SK-N-SH treated with all-trans-retinoic acid at 6 μM for 48 hours (cell line): Measurements from ENCODE around the gene NTSR1.

Experiments
- ATAC-seq: fragments of 200-7000 bp; cut with Tn5 transposase; 3 replicates; pipeline ENCODE4 v1.9.1; 2020; ENCODE audit warnings: mild to moderate bottlenecking, moderate library complexity
- ARNTL ChIP-seq: fragments of 450-650 bp; formaldehyde crosslinking; IDR thresholded peaks from 2 replicates; pipeline ENCODE4 v1.5.0; 2020; ENCODE audit warnings: low read depth, mild to moderate bottlenecking, moderate library complexity, borderline replicate concordance
- BACH2 ChIP-seq: fragments of 250-450 bp; sonication (Bioruptor Pico); IDR thresholded peaks from 2 replicates; pipeline ENCODE4 v1.9.0; 2021; ENCODE audit warnings: mild to moderate bottlenecking, borderline replicate concordance
- CSDC2 ChIP-seq: fragments of 250-450 bp; sonication (Bioruptor Pico); IDR thresholded peaks from 2 replicates; pipeline ENCODE4 v1.5.0; 2020; ENCODE audit warnings: mild to moderate bottlenecking, moderate library complexity
- CSRNP3 ChIP-seq: fragments of 250-450 bp; sonication (Bioruptor Pico); IDR thresholded peaks from 2 replicates; pipeline ENCODE4 v1.5.1; 2021; ENCODE audit warnings: mild to moderate bottlenecking, moderate library complexity
- ESRRG ChIP-seq: fragments of 250-450 bp; sonication (Bioruptor Pico); IDR thresholded peaks from 2 replicates; pipeline ENCODE4 v1.6.1; 2021; ENCODE audit warnings: mild to moderate bottlenecking
- ISL1 ChIP-seq: fragments of 250-450 bp; sonication (Bioruptor Pico); IDR thresholded peaks from 2 replicates; pipeline ENCODE4 v2.1.2; 2022; ENCODE audit warnings: mild to moderate bottlenecking, moderate library complexity
- OSR1 ChIP-seq: fragments of 250-450 bp; sonication (Bioruptor Pico); IDR thresholded peaks from 2 replicates; pipeline ENCODE4 v1.8.0; 2022; ENCODE audit warnings: moderate library complexity, mild to moderate bottlenecking, inconsistent platforms
- POU6F1 ChIP-seq: fragments of 250-450 bp; sonication (Bioruptor Pico); IDR thresholded peaks from 2 replicates; pipeline ENCODE4 v1.8.0; 2021; ENCODE audit warnings: low read depth, mild to moderate bottlenecking, moderate library complexity, borderline replicate concordance
- RARB ChIP-seq: fragments of 250-450 bp; sonication (Bioruptor Pico); IDR thresholded peaks from 2 replicates; pipeline ENCODE4 v1.8.0; 2021; ENCODE audit warnings: mild to moderate bottlenecking, moderate library complexity
- SNAI2 ChIP-seq: fragments of 250-450 bp; sonication (Bioruptor Pico); IDR thresholded peaks from 2 replicates; pipeline ENCODE4 v1.5.0; 2020; ENCODE audit warnings: mild to moderate bottlenecking, moderate library complexity
- TCF4 ChIP-seq: fragments of 250-450 bp; sonication (Bioruptor Pico); IDR thresholded peaks from 2 replicates; pipeline ENCODE4 v1.8.0; 2021; ENCODE audit warnings: mild to moderate bottlenecking, moderate library complexity, borderline replicate concordance
- TOX ChIP-seq: fragments of 250-450 bp; sonication (Bioruptor Pico); IDR thresholded peaks from 2 replicates; pipeline ENCODE4 v1.8.0; 2021; ENCODE audit warnings: mild to moderate bottlenecking, moderate library complexity, borderline replicate concordance
- ZC3H10 ChIP-seq: fragments of 250-450 bp; sonication (Bioruptor Pico); IDR thresholded peaks from 2 replicates; pipeline ENCODE4 v1.5.1; 2021; ENCODE audit warnings: mild to moderate bottlenecking, moderate library complexity
- ZFP30 ChIP-seq: fragments of 450-650 bp; formaldehyde crosslinking; IDR thresholded peaks from 2 replicates; pipeline ENCODE4 v1.5.0; 2022; ENCODE audit warnings: mild to moderate bottlenecking, moderate library complexity
- ZNF565 ChIP-seq: fragments of 450-650 bp; formaldehyde crosslinking; conservative IDR thresholded peaks from 2 replicates; pipeline ENCODE4 v1.5.0; 2020; ENCODE audit warnings: low read depth, mild to moderate bottlenecking, moderate library complexity
- ZNF70 ChIP-seq: fragments of 450-650 bp; formaldehyde crosslinking; IDR thresholded peaks from 2 replicates; pipeline ENCODE4 v1.5.0; 2020; ENCODE audit warnings: mild to moderate bottlenecking, moderate library complexity
- ZNF8 ChIP-seq: fragments of 450-650 bp; formaldehyde crosslinking; IDR thresholded peaks from 2 replicates; pipeline ENCODE4 v1.5.0; 2020; ENCODE audit warnings: mild to moderate bottlenecking, moderate library complexity
- TF ChIP-seq, protein P1 (sequence below): fragments of 250-450 bp; sonication (Bioruptor Pico); IDR thresholded peaks from 2 replicates; pipeline ENCODE4 v1.5.1; 2020; ENCODE audit warnings: low read depth, mild to moderate bottlenecking, moderate library complexity
- TF ChIP-seq, protein P2 (sequence below): fragments of 250-450 bp; sonication (Bioruptor Pico); IDR thresholded peaks from 2 replicates; pipeline ENCODE4 v1.8.0; 2020; ENCODE audit warnings: mild to moderate bottlenecking, moderate library complexity, borderline replicate concordance

NTSR1 gene

GRCh38 chr20:62791301-62792181 lies 82.9 kb downstream of the NTSR1 start:
- peak; percentile 61 for ATAC-seq
- TF ChIP-seq TOX (CRISPR knock-in tag) (no peak), TCF4 (CRISPR knock-in tag) (no peak), ZC3H10 (CRISPR knock-in tag) (no peak), CSDC2 (CRISPR knock-in tag) (no peak), ARNTL (CRISPR knock-in tag) (no peak), POU6F1 (CRISPR knock-in tag) (no peak), SNAI2 (CRISPR knock-in tag) (no peak), ZNF70 (CRISPR knock-in tag) (no peak), ISL1 (CRISPR knock-in tag) (no peak), CSRNP3 (no peak), ZNF8 (CRISPR knock-in tag) (no peak), RARB (CRISPR knock-in tag) (no peak), ESRRG (no peak), ZNF565 (CRISPR knock-in tag) (no peak), BACH2 (CRISPR knock-in tag) (no peak)
- TF ChIP-seq, protein P1, sequence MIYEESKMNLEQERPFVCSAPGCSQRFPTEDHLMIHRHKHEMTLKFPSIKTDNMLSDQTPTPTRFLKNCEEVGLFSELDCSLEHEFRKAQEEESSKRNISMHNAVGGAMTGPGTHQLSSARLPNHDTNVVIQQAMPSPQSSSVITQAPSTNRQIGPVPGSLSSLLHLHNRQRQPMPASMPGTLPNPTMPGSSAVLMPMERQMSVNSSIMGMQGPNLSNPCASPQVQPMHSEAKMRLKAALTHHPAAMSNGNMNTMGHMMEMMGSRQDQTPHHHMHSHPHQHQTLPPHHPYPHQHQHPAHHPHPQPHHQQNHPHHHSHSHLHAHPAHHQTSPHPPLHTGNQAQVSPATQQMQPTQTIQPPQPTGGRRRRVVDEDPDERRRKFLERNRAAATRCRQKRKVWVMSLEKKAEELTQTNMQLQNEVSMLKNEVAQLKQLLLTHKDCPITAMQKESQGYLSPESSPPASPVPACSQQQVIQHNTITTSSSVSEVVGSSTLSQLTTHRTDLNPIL (CRISPR knock-in tag) = no peak
- TF ChIP-seq, protein P2, sequence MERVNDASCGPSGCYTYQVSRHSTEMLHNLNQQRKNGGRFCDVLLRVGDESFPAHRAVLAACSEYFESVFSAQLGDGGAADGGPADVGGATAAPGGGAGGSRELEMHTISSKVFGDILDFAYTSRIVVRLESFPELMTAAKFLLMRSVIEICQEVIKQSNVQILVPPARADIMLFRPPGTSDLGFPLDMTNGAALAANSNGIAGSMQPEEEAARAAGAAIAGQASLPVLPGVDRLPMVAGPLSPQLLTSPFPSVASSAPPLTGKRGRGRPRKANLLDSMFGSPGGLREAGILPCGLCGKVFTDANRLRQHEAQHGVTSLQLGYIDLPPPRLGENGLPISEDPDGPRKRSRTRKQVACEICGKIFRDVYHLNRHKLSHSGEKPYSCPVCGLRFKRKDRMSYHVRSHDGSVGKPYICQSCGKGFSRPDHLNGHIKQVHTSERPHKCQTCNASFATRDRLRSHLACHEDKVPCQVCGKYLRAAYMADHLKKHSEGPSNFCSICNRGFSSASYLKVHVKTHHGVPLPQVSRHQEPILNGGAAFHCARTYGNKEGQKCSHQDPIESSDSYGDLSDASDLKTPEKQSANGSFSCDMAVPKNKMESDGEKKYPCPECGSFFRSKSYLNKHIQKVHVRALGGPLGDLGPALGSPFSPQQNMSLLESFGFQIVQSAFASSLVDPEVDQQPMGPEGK (CRISPR knock-in tag) = no peak

- ATAC-seq = no peak
- TF ChIP-seq ZNF70 (CRISPR knock-in tag) (no peak), ZFP30 (CRISPR knock-in tag) (no peak), CSDC2 (CRISPR knock-in tag) (no peak), SNAI2 (CRISPR knock-in tag) (no peak), TCF4 (CRISPR knock-in tag) (no peak)
- TF ChIP-seq, all 23 proteins: peak for 0
These were observed 83.7 kb downstream of the NTSR1 start for GRCh38 chr20:62792182-62792939.

DNA sequence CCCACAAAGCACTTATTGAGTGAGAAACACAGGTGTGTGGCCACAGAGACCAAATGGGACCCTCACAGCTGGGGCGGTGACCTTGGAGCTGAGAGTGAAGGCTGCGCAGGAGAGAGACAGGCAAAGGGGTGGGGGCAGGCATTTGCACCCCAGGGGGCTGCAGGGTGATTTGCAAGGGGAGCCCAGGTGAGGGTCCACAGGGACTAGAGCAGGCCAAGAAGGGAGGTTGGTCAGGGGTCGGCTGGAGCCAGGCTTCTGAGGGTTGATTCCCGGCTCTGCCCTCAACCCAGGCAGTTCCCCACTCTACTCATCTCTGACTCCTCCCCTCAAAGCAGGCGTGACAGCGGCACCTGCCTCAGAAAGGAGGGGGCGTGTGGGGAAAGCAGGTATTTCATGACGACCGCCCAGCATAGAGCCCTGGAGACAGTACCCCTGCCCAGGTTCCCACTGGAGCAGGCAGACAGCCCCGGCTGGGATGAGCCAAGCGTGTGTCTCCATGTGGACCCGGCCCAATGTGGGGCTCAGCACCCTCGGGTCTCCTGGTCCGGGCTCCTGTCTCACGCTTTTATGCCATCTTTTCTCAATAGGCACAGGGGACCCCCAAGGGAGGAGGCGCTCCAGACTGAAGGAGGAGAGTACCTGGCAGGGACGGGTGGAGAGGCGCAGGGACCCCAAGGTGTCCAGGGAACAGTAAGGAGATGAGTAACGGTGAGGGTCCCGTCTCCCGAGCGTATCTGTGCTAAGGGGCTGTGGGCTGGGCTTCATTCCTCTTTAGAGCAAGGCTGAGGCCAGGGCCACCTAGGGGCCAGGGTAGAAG lies 84.5 kb downstream of the NTSR1 start:
- TF ChIP-seq CSRNP3 = no peak
- TF ChIP-seq OSR1 (CRISPR knock-in tag) = no peak
- TF ChIP-seq ZNF565 (CRISPR knock-in tag) = no peak
- TF ChIP-seq BACH2 (CRISPR knock-in tag) = no peak
- ATAC-seq = no peak
